H1 (cell line): ENCODE data around the gene KCTD17. TPM values are rescaled to one million over a fixed set of nuclear protein-coding genes. Genes with fewer than 3 reads are reported as not detected.

Source experiments
- ASH2L ChIP-seq: fragments of 200-600, 300-600 bp; sonication (generic); IDR thresholded peaks from one replicate; pipeline ENCODE4 v1.7.1; 2017; ENCODE audit warnings: low read length
- CBX8 ChIP-seq: fragments of 300-800, 300-1000 bp; sonication (generic); IDR thresholded peaks from 2 replicates; pipeline ENCODE4 v1.7.1; 2016; ENCODE audit warnings: low read depth, low read length, borderline replicate concordance
- GABPA ChIP-seq: IDR thresholded peaks from 2 replicates; pipeline ENCODE4 v1.6.1; 2011; ENCODE audit warnings: mild to moderate bottlenecking, low read length, moderate library complexity, borderline replicate concordance; ENCODE audit not compliant: insufficient read depth
- SUZ12 ChIP-seq: fragments of 200-600 bp; sonication (generic); IDR thresholded peaks from 2 replicates; pipeline ENCODE4 v1.6.1; 2012; ENCODE audit warnings: mild to moderate bottlenecking, inconsistent platforms, low read length, moderate library complexity, mixed read lengths
- TAF1 ChIP-seq: IDR thresholded peaks from 2 replicates; pipeline ENCODE4 v1.6.1; 2011; ENCODE audit warnings: mild to moderate bottlenecking, low read depth, low read length
- ZNF274 ChIP-seq: IDR thresholded peaks from 2 replicates; pipeline ENCODE4 v1.7.0; 2012; ENCODE audit warnings: low read length, borderline replicate concordance; ENCODE audit errors: extremely low read depth
- polyA plus RNA-seq, 7 experiments: library from polyadenylated mRNA; depleted of rRNA in 3 of 7; stranded (reverse) in 5 of 7; unstranded in 2 of 7; fragments of >200 nt in 5 of 7; fragments of 200-250 nt in 2 of 7; gene quantifications; 1 replicate in 5 of 7; 2 replicates in 1 of 7; 4 replicates in 1 of 7; pipeline versions ENCODE4 v1.2.1 to v1.2.3, GENCODE V29; 2011 to 2013; ENCODE audit warnings: missing spikeins in 2 of 7, mixed read lengths in 2 of 7
- total RNA-seq: library from RNA; stranded (reverse); fragmentation: NEBNext Ultra II Directional; extraction: Animal tissue kit (Norgen Biotek cat#: 25700); gene quantifications from 2 replicates; pipeline ENCODE4 v1.2.1, GENCODE V29; 2021
- TF ChIP-seq, protein P1 (sequence below): IDR thresholded peaks from 2 replicates; pipeline ENCODE4 v1.6.1; 2011; ENCODE audit warnings: low read depth, mild to moderate bottlenecking, low read length; ENCODE audit not compliant: insufficient read depth
- TF ChIP-seq, protein P2 (sequence below), 3 experiments: IDR thresholded peaks; 1 replicate in 2 of 3; 2 replicates in 1 of 3; pipeline versions ENCODE4 v1.5.1 to v1.6.1; 2011; ENCODE audit warnings: low read length in 3 of 3, mild to moderate bottlenecking in 3 of 3, inconsistent platforms in 2 of 3, low read depth in 1 of 3, moderate library complexity in 1 of 3; ENCODE audit not compliant: insufficient read depth in 1 of 3; ENCODE audit errors: control extremely low read depth in 1 of 3
- TF ChIP-seq, protein P3 (sequence below): IDR thresholded peaks from 2 replicates; pipeline ENCODE4 v1.6.1; 2011; ENCODE audit warnings: low read length, improper control_type of control experiment

Gene KCTD17
- total and polyA plus RNA-seq, 2 of the 8 experiments (the other 6 are each of a cell fraction or from before 2014, with no cell fraction given), result 39.4 to 44.0 TPM

DNA sequence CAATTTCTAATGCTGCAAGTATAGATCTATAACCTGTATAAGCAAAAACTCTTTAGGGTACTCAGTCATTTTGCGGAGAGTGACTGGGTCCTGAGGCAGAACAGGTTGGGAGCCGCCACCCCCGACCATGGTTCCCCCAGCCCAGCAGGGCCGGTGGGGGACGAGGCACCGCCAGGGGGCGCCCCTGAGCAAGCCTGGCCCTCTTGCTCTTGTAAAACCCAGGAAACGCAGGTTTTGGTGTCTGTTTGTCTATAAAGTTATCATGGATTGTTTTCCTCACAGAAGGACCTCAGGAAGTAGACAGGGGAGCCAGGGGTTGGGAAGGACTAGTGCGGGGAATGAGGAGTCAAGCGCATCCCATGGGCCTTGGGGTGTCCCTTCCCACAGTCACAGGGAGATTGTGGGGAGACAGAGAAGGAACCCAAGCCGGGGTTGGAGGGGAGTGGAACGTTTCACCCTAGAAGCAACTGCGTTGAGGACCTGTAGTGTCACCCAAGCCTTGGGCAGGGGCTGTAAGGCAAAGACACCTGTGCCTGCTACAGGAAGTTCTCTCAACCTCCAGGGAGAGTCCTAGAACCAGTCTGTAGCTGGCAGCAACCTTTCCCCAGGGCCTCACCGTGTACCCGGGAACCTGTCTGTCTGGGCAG, 26.4 kb downstream of the KCTD17 start (continued):
- TF ChIP-seq, protein P1, sequence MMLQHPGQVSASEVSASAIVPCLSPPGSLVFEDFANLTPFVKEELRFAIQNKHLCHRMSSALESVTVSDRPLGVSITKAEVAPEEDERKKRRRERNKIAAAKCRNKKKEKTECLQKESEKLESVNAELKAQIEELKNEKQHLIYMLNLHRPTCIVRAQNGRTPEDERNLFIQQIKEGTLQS, result no peak
- TF ChIP-seq, protein P2, sequence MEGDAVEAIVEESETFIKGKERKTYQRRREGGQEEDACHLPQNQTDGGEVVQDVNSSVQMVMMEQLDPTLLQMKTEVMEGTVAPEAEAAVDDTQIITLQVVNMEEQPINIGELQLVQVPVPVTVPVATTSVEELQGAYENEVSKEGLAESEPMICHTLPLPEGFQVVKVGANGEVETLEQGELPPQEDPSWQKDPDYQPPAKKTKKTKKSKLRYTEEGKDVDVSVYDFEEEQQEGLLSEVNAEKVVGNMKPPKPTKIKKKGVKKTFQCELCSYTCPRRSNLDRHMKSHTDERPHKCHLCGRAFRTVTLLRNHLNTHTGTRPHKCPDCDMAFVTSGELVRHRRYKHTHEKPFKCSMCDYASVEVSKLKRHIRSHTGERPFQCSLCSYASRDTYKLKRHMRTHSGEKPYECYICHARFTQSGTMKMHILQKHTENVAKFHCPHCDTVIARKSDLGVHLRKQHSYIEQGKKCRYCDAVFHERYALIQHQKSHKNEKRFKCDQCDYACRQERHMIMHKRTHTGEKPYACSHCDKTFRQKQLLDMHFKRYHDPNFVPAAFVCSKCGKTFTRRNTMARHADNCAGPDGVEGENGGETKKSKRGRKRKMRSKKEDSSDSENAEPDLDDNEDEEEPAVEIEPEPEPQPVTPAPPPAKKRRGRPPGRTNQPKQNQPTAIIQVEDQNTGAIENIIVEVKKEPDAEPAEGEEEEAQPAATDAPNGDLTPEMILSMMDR (IDR thresholded peaks at IDR 0.05; ENCODE audit: control extremely low read depth in 1 of 3, insufficient read depth in 1 of 3, low read depth in 1 of 3, low read length in 3 of 3), result peak; percentile 90 to 99 (median 93)
- TF ChIP-seq CBX8 (no peak), TAF1 (no peak), ZNF274 (no peak), ASH2L (no peak), SUZ12 (no peak), GABPA (no peak)
- TF ChIP-seq, protein P3, sequence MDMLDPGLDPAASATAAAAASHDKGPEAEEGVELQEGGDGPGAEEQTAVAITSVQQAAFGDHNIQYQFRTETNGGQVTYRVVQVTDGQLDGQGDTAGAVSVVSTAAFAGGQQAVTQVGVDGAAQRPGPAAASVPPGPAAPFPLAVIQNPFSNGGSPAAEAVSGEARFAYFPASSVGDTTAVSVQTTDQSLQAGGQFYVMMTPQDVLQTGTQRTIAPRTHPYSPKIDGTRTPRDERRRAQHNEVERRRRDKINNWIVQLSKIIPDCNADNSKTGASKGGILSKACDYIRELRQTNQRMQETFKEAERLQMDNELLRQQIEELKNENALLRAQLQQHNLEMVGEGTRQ, result peak; percentile 15; the same call in 1 of the 2 replicates
